H1 (cell line): ENCODE results near the gene TNFRSF1A. TPM values are rescaled to one million over a fixed set of nuclear protein-coding genes. Genes with fewer than 3 reads are reported as not detected.

Experiments
- CTCF ChIA-PET: fragments of 300-600 bp; sonication (Branson Sonifier 250); formaldehyde crosslinking; loops from one replicate; lab custom pipeline; 2021; ENCODE audit not compliant: partially characterized antibody; lab: Charles Lee
- POLR2A ChIA-PET: fragments of 300-600 bp; sonication (Branson Sonifier 250); formaldehyde crosslinking; loops from one replicate; lab custom pipeline; 2021; ENCODE audit warnings: inconsistent platforms; ENCODE audit not compliant: partially characterized antibody; lab: Charles Lee
- DNase-seq, 2 experiments: peaks; one replicate each; pipeline versions ENCODE4 v3.0.0 to v3.0.0-alpha.2; 2010 to 2022; ENCODE audit warnings: low spot score in 2 of 2, low read depth in 1 of 2, mixed read lengths in 1 of 2
- FAIRE-seq: peaks from 2 replicates; lab custom pipeline; 2011; peaks lifted over from hg19 to GRCh38; lab: Jason Lieb, UNC
- H2AFZ ChIP-seq: 2 replicates; pipeline ENCODE4 v1.8.1; 2012; ENCODE audit warnings: low read length, inconsistent platforms
- H2AK5ac ChIP-seq: 2 replicates; pipeline ENCODE4 v1.6.1; 2013; ENCODE audit warnings: low read depth, low read length
- H2BK120ac ChIP-seq: replicated peaks from 2 replicates; pipeline ENCODE3; 2013; ENCODE audit warnings: low read depth, low read length, inconsistent platforms
- H2BK12ac ChIP-seq: 2 replicates; pipeline ENCODE4 v1.6.1; 2013; ENCODE audit warnings: low read depth, low read length
- H2BK15ac ChIP-seq: 2 replicates; pipeline ENCODE4 v1.6.1; 2013; ENCODE audit warnings: low read length
- H2BK20ac ChIP-seq: 2 replicates; pipeline ENCODE4 v1.6.1; 2013; ENCODE audit warnings: low read length
- H2BK5ac ChIP-seq: 2 replicates; pipeline ENCODE4 v1.6.1; 2013; ENCODE audit warnings: low read depth, low read length
- H3K14ac ChIP-seq: 2 replicates; pipeline ENCODE4 v1.6.1; 2013; ENCODE audit warnings: inconsistent platforms; ENCODE audit not compliant: insufficient read length
- H3K18ac ChIP-seq: 2 replicates; pipeline ENCODE4 v1.6.1; 2013; ENCODE audit warnings: low read length; ENCODE audit errors: extremely low read depth
- H3K23ac ChIP-seq: 2 replicates; pipeline ENCODE4 v1.6.1; 2013; ENCODE audit warnings: inconsistent platforms; ENCODE audit not compliant: insufficient read length
- H3K23me2 ChIP-seq: 2 replicates; pipeline ENCODE4 v1.6.1; 2013; ENCODE audit warnings: low read depth, low read length
- H3K27ac ChIP-seq: 2 replicates; pipeline ENCODE4 v1.6.1; 2011; ENCODE audit warnings: low read depth, low read length, inconsistent platforms
- H3K27me3 ChIP-seq, 4 experiments: replicated peaks in 1 of 4; 1 replicate in 1 of 4; 2 replicates in 3 of 4; pipeline versions ENCODE4 v1.6.1 to v1.8.1; 2011 to 2013; ENCODE audit warnings: low read length in 3 of 4, mild to moderate bottlenecking in 3 of 4, inconsistent platforms in 2 of 4, mixed read lengths in 2 of 4, moderate library complexity in 1 of 4; ENCODE audit not compliant: control insufficient read depth in 3 of 4, insufficient read depth in 3 of 4; ENCODE audit errors: extremely low read depth in 1 of 4
- H3K36me3 ChIP-seq, 4 experiments: 2 replicates each; pipeline versions ENCODE4 v1.6.1 to v1.8.1; 2011 to 2013; ENCODE audit warnings: mild to moderate bottlenecking in 4 of 4, low read length in 3 of 4, moderate library complexity in 2 of 4, control low read depth in 1 of 4, inconsistent platforms in 1 of 4; ENCODE audit not compliant: insufficient read depth in 4 of 4, control insufficient read depth in 2 of 4
- H3K4ac ChIP-seq: replicated peaks from 2 replicates; pipeline ENCODE3; 2013; ENCODE audit warnings: low read length, low read depth, mixed read lengths, inconsistent platforms; ENCODE audit not compliant: insufficient read length
- H3K4me1 ChIP-seq, 4 experiments: replicated peaks in 1 of 4; 1 replicate in 1 of 4; 2 replicates in 3 of 4; pipeline versions ENCODE4 v1.6.1 to v1.8.1; 2011 to 2013; ENCODE audit warnings: low read length in 3 of 4, inconsistent platforms in 2 of 4, mixed read lengths in 1 of 4; ENCODE audit not compliant: insufficient read depth in 4 of 4, control insufficient read depth in 3 of 4
- H3K4me2 ChIP-seq, 2 experiments: 2 replicates each; pipeline versions ENCODE4 v1.6.1 to v1.8.1; 2011 to 2013; ENCODE audit warnings: low read depth in 2 of 2, low read length in 2 of 2, control low read depth in 1 of 2, inconsistent platforms in 1 of 2, mild to moderate bottlenecking in 1 of 2; ENCODE audit not compliant: insufficient read depth in 1 of 2
- H3K4me3 ChIP-seq, 4 experiments: fragments of 200-600, 300-600 bp in 1 of 4; sonication (generic), shearing (Covaris generic), sonication (Bioruptor Twin) in 1 of 4; 2 replicates each; pipeline versions ENCODE4 v1.5.1 to v1.8.1; 2011 to 2016; ENCODE audit warnings: low read length in 4 of 4, low read depth in 3 of 4, control low read depth in 2 of 4, inconsistent platforms in 2 of 4, mild to moderate bottlenecking in 2 of 4, mixed read lengths in 1 of 4, moderate library complexity in 1 of 4; ENCODE audit not compliant: insufficient read depth in 2 of 4; ENCODE audit errors: extremely low read depth in 1 of 4
- H3K56ac ChIP-seq: replicated peaks from 2 replicates; pipeline ENCODE3; 2013; ENCODE audit warnings: low read depth, mild to moderate bottlenecking, mixed read lengths, low read length, inconsistent platforms; ENCODE audit not compliant: insufficient read length
- H3K79me1 ChIP-seq: 2 replicates; pipeline ENCODE4 v1.6.1; 2013; ENCODE audit warnings: low read depth, low read length, control low read depth
- H3K79me2 ChIP-seq, 2 experiments: 2 replicates each; pipeline versions ENCODE4 v1.6.1 to v1.8.1; 2012 to 2013; ENCODE audit warnings: low read length in 2 of 2, mild to moderate bottlenecking in 2 of 2, inconsistent platforms in 1 of 2; ENCODE audit not compliant: insufficient read depth in 2 of 2, control insufficient read depth in 1 of 2
- H3K9ac ChIP-seq, 4 experiments: replicated peaks in 1 of 4; 1 replicate in 1 of 4; 2 replicates in 3 of 4; pipeline versions ENCODE4 v1.6.1 to v1.8.1; 2011 to 2013; ENCODE audit warnings: low read depth in 3 of 4, low read length in 3 of 4, control low read depth in 2 of 4, mild to moderate bottlenecking in 2 of 4, moderate library complexity in 2 of 4, inconsistent platforms in 1 of 4; ENCODE audit errors: extremely low read depth in 1 of 4
- H3K9me3 ChIP-seq, 2 experiments: 2 replicates each; pipeline versions ENCODE4 v1.6.1 to v1.8.1; 2012 to 2013; ENCODE audit warnings: mild to moderate bottlenecking in 2 of 2, moderate library complexity in 2 of 2, control low read depth in 1 of 2, inconsistent platforms in 1 of 2, low read depth in 1 of 2, low read length in 1 of 2, mixed read lengths in 1 of 2; ENCODE audit not compliant: insufficient read depth in 2 of 2
- H4K20me1 ChIP-seq, 2 experiments: replicated peaks in 1 of 2; 2 replicates each; pipeline versions ENCODE3 to v1.8.1; 2011 to 2013; ENCODE audit warnings: inconsistent platforms in 2 of 2, low read length in 2 of 2, mild to moderate bottlenecking in 1 of 2; ENCODE audit not compliant: insufficient read depth in 2 of 2, control insufficient read depth in 1 of 2
- H4K5ac ChIP-seq: 2 replicates; pipeline ENCODE4 v1.6.1; 2013; ENCODE audit warnings: low read length, low read depth, mixed read lengths, inconsistent platforms; ENCODE audit not compliant: insufficient read length
- H4K8ac ChIP-seq: 2 replicates; pipeline ENCODE4 v1.8.0; 2013; ENCODE audit warnings: mild to moderate bottlenecking, moderate library complexity, low read length, inconsistent platforms; ENCODE audit not compliant: insufficient read depth; ENCODE audit errors: extremely low read depth
- H4K91ac ChIP-seq: replicated peaks from 2 replicates; pipeline ENCODE3; 2013; ENCODE audit warnings: low read length, mixed read lengths, inconsistent platforms; ENCODE audit not compliant: insufficient read length
- ASH2L ChIP-seq: fragments of 200-600, 300-600 bp; sonication (generic); IDR thresholded peaks from one replicate; pipeline ENCODE4 v1.7.1; 2017; ENCODE audit warnings: low read length
- FOSL1 ChIP-seq: IDR thresholded peaks from 2 replicates; pipeline ENCODE4 v1.6.1; 2011; ENCODE audit warnings: mild to moderate bottlenecking, low read depth, low read length, moderate library complexity; ENCODE audit not compliant: insufficient read depth
- WGBS, 2 experiments: shearing (Covaris generic) in 1 of 2; methylation state at CpG; one replicate each; pipeline versions ENCODE4 v1.1.6 to v1.1.7; 2013 to 2015; ENCODE audit warnings: low lambda C conversion rate in 2 of 2, mixed read lengths in 2 of 2, inconsistent platforms in 1 of 2, low coverage in 1 of 2, missing lambda C conversion rate in 1 of 2; ENCODE audit not compliant: insufficient replicate concordance in 2 of 2, insufficient coverage in 1 of 2, insufficient read length in 1 of 2; ENCODE audit errors: extremely low coverage in 1 of 2, missing lambda C conversion rate in 1 of 2; 5-methylcytosine and 5-hydroxymethylcytosine counted together
- polyA plus RNA-seq, 7 experiments: library from polyadenylated mRNA; depleted of rRNA in 3 of 7; stranded (reverse) in 5 of 7; unstranded in 2 of 7; fragments of >200 nt in 5 of 7; fragments of 200-250 nt in 2 of 7; gene quantifications; 1 replicate in 5 of 7; 2 replicates in 1 of 7; 4 replicates in 1 of 7; pipeline versions ENCODE4 v1.2.1 to v1.2.3, GENCODE V29; 2011 to 2013; ENCODE audit warnings: missing spikeins in 2 of 7, mixed read lengths in 2 of 7
- total RNA-seq: library from RNA; stranded (reverse); fragmentation: NEBNext Ultra II Directional; extraction: Animal tissue kit (Norgen Biotek cat#: 25700); gene quantifications from 2 replicates; pipeline ENCODE4 v1.2.1, GENCODE V29; 2021

The TNFRSF1A gene
- total and polyA plus RNA-seq, 2 of the 8 experiments (the other 6 are each of a cell fraction or from before 2014, with no cell fraction given) = 28.7 to 42.1 TPM

GRCh38 chr12:6372403-6373003 lies 30.6 kb upstream of the TNFRSF1A start:
- CTCF ChIA-PET = interaction anchor here (0.6 to 7.4 kb wide), 8 partner anchors 10 to 93 kb away, joined by 3 to 66 read pairs (median 8); no protein-coding TSS in a partner anchor
- no peak for FAIRE-seq
- Histone ChIP-seq H3K18ac (peak overlapping the region; percentile 91), H3K9ac (peak overlapping the region in 3 of 4 experiments; percentile 1 to 29 (median 20); a peak in 2 of 7 replicates), H2AK5ac (peak overlapping the region; percentile 17; the same call in 1 of the 2 replicates), H3K23me2 (peaks cover 33% of the 10 kb centered on the region), H3K4me2 (peak overlapping the region; percentile 91 to 100), H2BK20ac (peak overlapping the region; percentile 77; the same call in 1 of the 2 replicates), H2BK12ac (0 out of 2 replicates have a peak overlapping the region, but pooled peaks have one; percentile 99), H4K20me1 (peaks cover 3 to 5% of the 10 kb centered on the region in 2 experiments), H2BK5ac (peak overlapping the region; percentile 94), H3K23ac (no peak overlapping the region), H2BK120ac (no peak overlapping the region), H3K14ac (no peak overlapping the region), H3K9me3 (no peaks in the 10 kb centered on the region), H2AFZ (no peak overlapping the region), H3K4ac (no peak overlapping the region), H4K5ac (no peak overlapping the region), H3K56ac (no peak overlapping the region), H3K79me1 (peaks cover 21% of the 10 kb centered on the region), H4K8ac (no peak overlapping the region), H3K27me3 (no peaks in the 10 kb centered on the region), H4K91ac (peak overlapping the region; percentile 40), H3K4me3 (peak overlapping the region; percentile 64 to 84 (median 74)), H3K36me3 (no peaks in the 10 kb centered on the region), H3K79me2 (peaks cover 26 to 72% of the 10 kb centered on the region in 2 experiments), H2BK15ac (0 out of 2 replicates have a peak overlapping the region, but pooled peaks have one; percentile 46), H3K4me1 (peaks cover 15 to 66% (median 39%) of the 10 kb centered on the region in 4 experiments), H3K27ac (no peak overlapping the region)
- peak; percentile 50 for TF ChIP-seq ASH2L
- no peak for TF ChIP-seq FOSL1
- 31% methylated on average over 8 of the region's 8 CpGs; no CpG with 5 or more reads in 1 of the 2 experiments for WGBS, 2 experiments
- POLR2A ChIA-PET = interaction anchor here (0.6 to 17.2 kb wide), 12 partner anchors 10 to 264 kb away, joined by 3 to 259 read pairs (median 16); partner anchors contain the start of genes GAPDH, LTBR, TAPBPL and TNFRSF1A
- DNase-seq = no peak
